GM18951 (cell line): Measurements from ENCODE around the gene SERTAD4.

Source experiments
- POLR2A ChIP-seq: IDR thresholded peaks from 4 replicates; pipeline ENCODE4 v1.6.1; 2011; ENCODE audit warnings: mild to moderate bottlenecking; ENCODE audit not compliant: insufficient read length, insufficient read depth; ENCODE audit errors: extremely low read depth
- in situ Hi-C: fragments of 300-500 bp; cut with MboI; formaldehyde crosslinking; loops from one replicate; pipeline ENCODE4 v1.12.0; 2022; ENCODE audit warnings: low sequenced_read_pairs, mixed read lengths, inconsistent platforms; ENCODE audit not compliant: unreplicated experiment

Gene SERTAD4

DNA sequence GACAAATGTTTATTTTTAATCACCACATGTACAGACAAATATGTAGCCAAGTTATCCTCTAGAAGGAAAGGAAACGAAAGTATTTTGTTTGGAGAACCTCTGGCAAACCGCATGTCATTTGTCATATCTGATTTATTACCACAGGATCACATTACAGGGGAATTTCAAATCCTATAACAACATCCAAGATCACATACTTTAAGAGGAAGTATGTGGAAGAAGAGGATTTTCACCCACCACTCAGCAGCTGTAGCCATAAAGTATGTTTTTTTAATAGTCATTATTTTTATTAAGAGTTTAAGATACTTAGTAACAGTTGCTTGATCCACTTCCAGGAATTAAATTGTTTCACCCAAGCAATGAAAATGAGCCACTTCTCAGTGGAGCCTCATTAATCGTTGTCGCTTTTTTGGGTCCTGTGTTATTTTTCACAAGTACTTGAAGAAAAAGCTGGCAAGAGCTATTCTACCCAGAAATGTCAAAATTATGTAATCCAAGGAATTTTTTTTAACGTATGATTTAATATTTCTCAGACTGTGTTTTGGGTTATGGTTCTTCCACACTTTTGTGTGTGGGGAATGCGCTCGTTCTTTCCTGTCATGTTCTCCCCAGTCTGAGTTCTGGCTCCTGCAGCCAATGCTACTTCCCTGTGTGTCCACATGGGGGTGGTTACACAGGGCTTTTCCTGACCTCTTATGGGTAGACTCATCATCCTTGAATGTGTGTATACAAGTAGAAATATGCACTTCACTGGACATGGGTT lies 6.9 kb downstream of the SERTAD4 start:
- in situ Hi-C loops: no loop called here
- no peak for TF ChIP-seq POLR2A

DNA sequence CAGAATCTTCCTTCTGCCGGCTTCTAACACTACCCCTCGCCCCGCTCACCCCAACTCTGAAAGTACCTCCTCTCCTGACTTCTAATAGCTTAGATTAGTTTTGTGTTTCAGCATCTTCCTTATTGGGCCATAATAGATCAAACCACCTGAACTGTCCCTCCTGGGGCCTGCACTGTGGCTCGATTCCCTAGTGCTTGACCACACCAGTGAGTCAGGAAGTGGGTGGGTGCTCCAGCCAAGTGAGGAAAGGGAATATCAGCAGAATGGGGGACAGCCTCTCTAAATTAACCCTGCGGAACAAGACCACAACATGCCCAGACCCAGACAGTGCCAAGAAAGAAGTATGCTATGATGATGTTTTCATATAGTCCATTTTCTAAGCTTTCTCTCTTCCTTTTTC lies 8.5 kb downstream of the SERTAD4 start:
- no peak for TF ChIP-seq POLR2A
- in situ Hi-C loops: no loop called here

DNA sequence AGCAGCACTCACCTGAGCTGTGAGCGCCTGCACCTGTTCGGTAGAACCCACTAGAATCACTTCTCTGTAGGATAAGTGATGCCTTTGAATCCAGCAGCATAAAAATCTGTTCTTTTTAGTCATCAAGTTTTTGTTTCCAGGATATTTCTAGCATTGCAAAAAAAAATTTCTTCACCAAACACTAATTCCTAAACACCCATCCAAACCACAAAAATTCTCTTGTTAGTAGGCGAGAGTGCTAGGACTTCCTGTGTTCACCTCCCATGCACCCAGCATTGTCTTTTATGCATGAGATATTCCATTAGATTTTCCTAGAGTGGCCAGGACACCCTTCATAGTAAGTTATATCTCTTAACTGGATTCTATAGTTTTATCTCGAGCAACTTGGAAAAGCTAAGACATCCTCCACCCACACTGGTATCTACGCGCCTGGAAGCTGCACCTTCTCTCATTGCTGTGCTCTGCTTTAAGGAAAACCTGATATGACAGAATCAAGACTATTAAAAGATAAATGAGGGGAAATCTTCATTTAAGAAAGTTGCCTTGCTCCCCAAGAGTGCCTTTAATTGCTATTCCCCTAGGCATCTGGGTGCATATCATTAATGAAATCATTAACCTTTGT lies 12.3 kb downstream of the SERTAD4 start:
- in situ Hi-C loops: no loop called here

DNA sequence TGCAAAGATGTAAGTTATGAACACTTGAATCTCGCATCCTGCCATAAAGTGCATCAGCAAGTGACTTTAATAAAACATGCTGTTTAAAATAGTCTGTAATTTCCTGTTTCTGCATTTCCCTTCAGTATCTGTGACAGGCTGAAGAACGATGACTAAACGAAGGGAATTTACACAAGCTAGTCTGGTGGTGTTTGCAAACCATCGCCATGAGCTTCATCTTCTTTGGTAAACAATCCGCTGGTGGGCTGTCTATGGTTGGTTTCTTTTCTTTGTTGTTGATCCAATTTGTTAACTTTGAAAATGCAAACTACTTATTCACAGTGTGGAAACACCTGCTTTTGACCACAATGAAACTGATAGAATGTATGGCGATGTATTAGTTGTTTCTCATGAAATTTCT lies 13.9 kb downstream of the SERTAD4 start:
- no peak for TF ChIP-seq POLR2A

More for the DNA sequence above, 12.3 kb downstream of the SERTAD4 start:
- no peak for TF ChIP-seq POLR2A

GRCh38 chr1:210248341-210248740 lies 15.7 kb downstream of the SERTAD4 start:
- no peak for TF ChIP-seq POLR2A
- in situ Hi-C loops: no loop called here

More for the DNA sequence above, 13.9 kb downstream of the SERTAD4 start:
- in situ Hi-C loops: no loop called here

DNA sequence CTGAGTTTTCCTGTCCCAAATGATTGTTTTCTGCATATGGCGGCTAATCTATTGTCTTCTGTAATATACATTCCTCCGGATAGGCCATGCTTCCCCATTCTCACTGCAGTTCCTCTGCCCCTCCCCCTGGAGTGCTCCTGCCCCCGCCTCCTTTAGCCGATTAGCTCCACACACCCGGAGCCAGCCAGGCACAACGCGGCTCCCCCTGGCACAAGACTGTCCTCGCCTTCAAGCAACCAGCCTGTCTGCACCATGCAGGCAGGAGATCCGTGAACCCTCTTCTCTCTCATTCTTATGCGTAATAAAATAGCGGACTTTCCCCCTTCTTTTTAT lies 18.0 kb downstream of the SERTAD4 start:
- in situ Hi-C loops: no loop called here
- no peak for TF ChIP-seq POLR2A

GRCh38 chr1:210250998-210251679 lies 18.5 kb downstream of the SERTAD4 start:
- no peak for TF ChIP-seq POLR2A
- in situ Hi-C loops: no loop called here

DNA sequence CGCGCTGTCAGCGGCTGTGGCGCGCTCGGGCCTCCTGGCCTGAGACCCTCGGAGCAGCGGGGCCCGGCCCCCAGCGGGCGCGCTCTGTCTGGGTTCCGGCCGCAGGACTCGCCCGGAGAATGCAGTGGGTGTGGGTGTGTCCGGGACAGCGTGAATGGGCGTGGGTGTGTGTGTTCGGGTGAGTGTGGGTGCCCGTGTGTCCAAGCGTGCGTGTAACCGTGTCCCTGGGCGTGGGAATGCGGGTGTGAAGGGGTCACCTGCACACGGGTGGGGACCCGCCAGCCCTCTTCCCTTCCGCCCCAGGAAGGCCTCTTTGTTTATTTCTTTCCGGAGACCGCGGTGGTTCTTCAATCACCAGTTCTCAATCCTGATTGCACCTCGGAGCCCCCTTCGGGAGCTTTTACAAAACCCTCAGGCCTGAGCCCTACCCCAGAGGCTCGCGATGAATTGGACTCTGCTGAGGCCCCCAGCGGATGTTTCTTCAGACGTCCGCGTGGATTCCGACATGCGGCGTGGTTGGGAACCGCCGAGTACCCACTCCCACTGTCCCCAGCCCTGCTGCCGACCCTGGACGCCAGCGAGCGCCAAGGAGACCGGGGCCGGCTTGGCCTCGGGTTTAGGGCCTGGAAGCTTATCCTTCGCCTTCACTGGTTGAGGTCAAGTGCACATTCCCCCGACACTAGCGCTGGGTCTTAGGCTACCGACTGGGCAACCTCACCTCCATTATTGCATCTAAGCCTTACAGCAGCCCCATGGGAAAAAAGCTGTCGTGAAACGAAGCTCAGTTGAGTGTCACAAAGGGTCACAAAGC lies 19.3 kb downstream of the SERTAD4 start:
- no peak for TF ChIP-seq POLR2A
- in situ Hi-C loops: no loop called here

DNA sequence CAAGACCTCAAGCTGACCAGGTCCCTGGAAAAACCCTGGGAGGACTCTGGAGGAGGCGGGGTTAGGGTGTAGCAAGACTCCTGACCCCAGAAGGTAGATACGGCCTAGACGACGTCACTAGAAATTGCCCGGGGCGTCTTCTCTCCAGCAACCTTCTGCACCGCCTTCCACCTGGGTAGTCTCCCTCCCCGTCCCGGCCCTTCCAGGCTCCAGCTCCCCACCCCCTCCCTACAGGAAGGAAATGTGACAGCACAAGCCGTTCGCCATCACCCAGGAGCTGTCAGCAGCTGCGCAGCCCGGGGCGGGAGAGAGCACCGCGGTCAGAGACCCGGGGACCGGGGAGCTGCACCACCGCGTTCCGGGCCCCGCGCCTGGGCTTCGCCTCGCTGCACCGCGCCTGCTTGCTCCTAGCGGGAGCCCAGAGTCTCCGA lies 20.0 kb downstream of the SERTAD4 start:
- in situ Hi-C loops: no loop called here
- no peak for TF ChIP-seq POLR2A

DNA sequence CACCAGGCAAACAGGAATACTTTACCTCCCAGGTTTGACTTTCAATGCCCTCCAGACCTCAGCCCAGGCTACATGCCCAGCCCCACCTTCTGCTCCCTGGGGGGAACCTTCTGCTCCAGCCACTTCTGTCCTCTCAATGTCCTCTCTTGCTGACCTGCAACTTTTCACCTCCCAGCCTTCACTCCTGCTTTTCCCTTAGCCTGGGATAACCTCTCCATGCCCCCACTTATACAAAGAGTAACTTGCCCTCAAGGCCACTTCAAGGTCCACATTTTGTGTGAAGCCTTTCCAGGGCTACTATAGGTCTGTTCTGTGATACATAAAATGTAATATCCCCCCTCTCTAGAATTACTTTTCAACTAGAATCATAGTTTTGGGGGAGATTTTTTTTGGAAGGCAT lies 21.7 kb downstream of the SERTAD4 start:
- in situ Hi-C loops: no loop called here
- TF ChIP-seq POLR2A: no peak

DNA sequence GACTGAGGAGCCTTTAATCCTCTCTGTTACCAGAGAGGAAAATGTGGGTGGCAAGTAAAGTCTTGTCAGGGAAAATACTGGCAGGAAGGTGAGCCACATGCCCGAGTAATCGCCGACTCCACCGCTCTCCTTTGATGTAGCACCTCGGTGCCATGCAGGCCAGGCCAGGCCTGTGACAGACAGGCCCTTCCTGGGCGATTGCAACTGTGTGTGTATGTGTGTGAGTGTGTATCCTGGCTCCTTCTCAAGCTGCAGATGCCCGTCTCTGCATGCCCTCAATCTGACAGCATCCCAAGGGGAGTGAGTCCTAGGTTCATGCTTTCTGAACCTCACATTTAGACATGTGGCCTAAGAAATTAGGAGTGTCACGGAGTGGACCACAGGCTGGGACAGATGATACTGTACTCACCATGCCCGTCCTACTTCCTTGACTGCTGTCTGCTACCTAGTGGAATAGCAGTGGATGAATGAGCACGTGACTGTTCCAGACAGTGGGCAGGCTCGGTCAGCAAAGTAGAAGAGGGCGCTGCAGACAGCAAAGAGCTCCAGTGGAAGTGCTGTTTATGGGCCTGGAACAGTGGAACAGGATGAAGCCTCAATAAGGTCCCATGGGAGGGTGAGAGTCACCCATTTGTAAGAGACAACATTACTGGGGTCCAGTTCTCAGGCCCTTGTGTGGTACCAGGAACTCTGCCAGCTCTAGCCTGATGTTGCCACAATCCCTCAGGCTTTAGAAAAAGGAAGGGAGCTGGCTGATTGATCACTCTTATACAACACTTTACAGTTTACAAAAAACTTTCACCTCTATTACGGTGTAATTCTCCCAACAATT lies 25.3 kb downstream of the SERTAD4 start:
- in situ Hi-C loops: no loop called here
- TF ChIP-seq POLR2A: no peak

- in situ Hi-C loops: no loop called here
Measured at GRCh38 chr1:210259561-210259960, 27.0 kb downstream of the SERTAD4 start.

More at GRCh38 chr1:210259561-210259960, 27.0 kb downstream of the SERTAD4 start:
- TF ChIP-seq POLR2A: no peak
